Gastroesophageal sphincter (tissue), 3 donors: Measurements from ENCODE around the gene SFXN3.

Experiments
- CTCF ChIP-seq, 4 experiments: fragments of 200-600 bp in 2 of 4; fragments of 450-650 bp in 2 of 4; sonication (generic) in 1 of 4; IDR thresholded peaks; one replicate each; pipeline ENCODE4 v1.5.1; 2017 to 2019; ENCODE audit warnings: antibody characterized with exemption in 4 of 4, mild to moderate bottlenecking in 2 of 4, moderate library complexity in 2 of 4
- EP300 ChIP-seq: sonication (generic); formaldehyde crosslinking; IDR thresholded peaks from one replicate; pipeline ENCODE4 v1.6.1; 2017; ENCODE audit warnings: antibody characterized with exemption, mild to moderate bottlenecking
- POLR2A ChIP-seq, 2 donors: fragments of 450-650 bp; IDR thresholded peaks; one replicate each; pipeline ENCODE4 v1.6.1; 2017; ENCODE audit warnings: antibody characterized with exemption in 2 of 2, mild to moderate bottlenecking in 2 of 2, moderate library complexity in 1 of 2
- POLR2AphosphoS5 ChIP-seq: sonication (generic); formaldehyde crosslinking; IDR thresholded peaks from one replicate; pipeline ENCODE4 v1.6.1; 2017; ENCODE audit warnings: antibody characterized with exemption

- no peak for TF ChIP-seq POLR2A (IDR thresholded peaks at IDR 0.05)
- TF ChIP-seq EP300: no peak
- TF ChIP-seq CTCF (IDR thresholded peaks at IDR 0.05): peak in 1 of 4 experiments; percentile 23
- TF ChIP-seq POLR2AphosphoS5: no peak
Measured at GRCh38 chr10:101011517-101012423, 19.3 kb upstream of the SFXN3 start.
